Liver (tissue), 9 donors: Measurements from ENCODE around the gene C4orf36. TPM values are rescaled to one million over a fixed set of nuclear protein-coding genes. Genes with fewer than 3 reads are reported as not detected.

Source experiments
- DNase-seq: peaks from one replicate; pipeline ENCODE4 v3.0.0-alpha.2; 2017; ENCODE audit warnings: low spot score
- H3K27ac ChIP-seq, 2 donors: one replicate each; pipeline ENCODE4 v1.7.0; 2013; ENCODE audit warnings: inconsistent platforms in 2 of 2, low read length in 2 of 2, control low read depth in 1 of 2, low read depth in 1 of 2, mild to moderate bottlenecking in 1 of 2
- H3K27me3 ChIP-seq, 4 donors: one replicate each; pipeline versions ENCODE4 v1.6.1 to v1.7.0; 2013; ENCODE audit warnings: low read length in 3 of 4, inconsistent platforms in 1 of 4, mild to moderate bottlenecking in 1 of 4, moderate library complexity in 1 of 4; ENCODE audit not compliant: control insufficient read depth in 4 of 4, insufficient read depth in 4 of 4
- H3K36me3 ChIP-seq, 4 donors: one replicate each; pipeline versions ENCODE4 v1.6.1 to v1.7.0; 2013; ENCODE audit warnings: low read length in 3 of 4, mild to moderate bottlenecking in 3 of 4, low read depth in 1 of 4, moderate library complexity in 1 of 4; ENCODE audit not compliant: control insufficient read depth in 4 of 4, insufficient read depth in 3 of 4
- H3K4me1 ChIP-seq, 4 donors: one replicate each; pipeline versions ENCODE4 v1.6.1 to v1.7.0; 2013; ENCODE audit warnings: low read length in 3 of 4, mild to moderate bottlenecking in 3 of 4, moderate library complexity in 1 of 4; ENCODE audit not compliant: control insufficient read depth in 4 of 4, insufficient read depth in 4 of 4
- H3K4me3 ChIP-seq, 3 donors: one replicate each; pipeline versions ENCODE4 v1.6.1 to v1.7.0; 2013; ENCODE audit warnings: low read length in 3 of 3, control low read depth in 1 of 3, low read depth in 1 of 3, mild to moderate bottlenecking in 1 of 3
- H3K9ac ChIP-seq, 2 donors: one replicate each; pipeline ENCODE4 v1.7.0; 2013; ENCODE audit warnings: low read length in 2 of 2, mild to moderate bottlenecking in 2 of 2, moderate library complexity in 2 of 2, control low read depth in 1 of 2, low read depth in 1 of 2
- H3K9me3 ChIP-seq, 4 donors: one replicate each; pipeline versions ENCODE4 v1.6.1 to v1.7.0; 2013; ENCODE audit warnings: low read length in 3 of 4; ENCODE audit not compliant: control insufficient read depth in 4 of 4
- EGR1 ChIP-seq, 2 donors: IDR thresholded peaks; 2 replicates each; pipeline ENCODE4 v1.6.1; 2016 to 2018; ENCODE audit warnings: antibody characterized with exemption in 2 of 2, low read depth in 2 of 2
- FOXA1 ChIP-seq: IDR thresholded peaks from 2 replicates; pipeline ENCODE4 v1.6.1; 2016; ENCODE audit warnings: antibody characterized with exemption
- FOXA2 ChIP-seq: IDR thresholded peaks from 2 replicates; pipeline ENCODE4 v1.6.1; 2016; ENCODE audit warnings: antibody characterized with exemption
- GABPA ChIP-seq, 2 donors: IDR thresholded peaks in 1 of 2; conservative IDR thresholded peaks in 1 of 2; 2 replicates each; pipeline ENCODE4 v1.6.1; 2016; ENCODE audit warnings: antibody characterized with exemption in 2 of 2, mild to moderate bottlenecking in 1 of 2, moderate library complexity in 1 of 2
- HNF4A ChIP-seq, 2 donors: conservative IDR thresholded peaks; 2 replicates each; pipeline ENCODE4 v1.6.1; 2016; ENCODE audit warnings: antibody characterized with exemption in 2 of 2, mild to moderate bottlenecking in 2 of 2
- HNF4G ChIP-seq: IDR thresholded peaks from 2 replicates; pipeline ENCODE4 v1.6.1; 2016; ENCODE audit warnings: antibody characterized with exemption
- JUND ChIP-seq, 2 donors: IDR thresholded peaks; 2 replicates each; pipeline ENCODE4 v1.6.1; 2016; ENCODE audit warnings: antibody characterized with exemption in 2 of 2
- MAX ChIP-seq: IDR thresholded peaks from 2 replicates; pipeline ENCODE4 v1.6.1; 2016; ENCODE audit warnings: antibody characterized with exemption
- NR2F2 ChIP-seq: IDR thresholded peaks from 2 replicates; pipeline ENCODE4 v1.6.1; 2016; ENCODE audit warnings: antibody characterized with exemption
- RAD21 ChIP-seq, 2 donors: IDR thresholded peaks; 2 replicates each; pipeline ENCODE4 v1.6.1; 2016; ENCODE audit warnings: antibody characterized with exemption in 2 of 2, mild to moderate bottlenecking in 2 of 2
- RXRA ChIP-seq, 2 donors: IDR thresholded peaks; 2 replicates each; pipeline ENCODE4 v1.6.1; 2017 to 2018; ENCODE audit warnings: antibody characterized with exemption in 2 of 2, mild to moderate bottlenecking in 1 of 2
- SP1 ChIP-seq: IDR thresholded peaks from 2 replicates; pipeline ENCODE4 v1.6.1; 2018; ENCODE audit warnings: antibody characterized with exemption, mild to moderate bottlenecking
- YY1 ChIP-seq: IDR thresholded peaks from 2 replicates; pipeline ENCODE4 v1.6.1; 2016; ENCODE audit warnings: antibody characterized with exemption, mild to moderate bottlenecking
- ZBTB33 ChIP-seq: IDR thresholded peaks from 2 replicates; pipeline ENCODE4 v1.6.1; 2016; ENCODE audit warnings: antibody characterized with exemption
- WGBS: extraction: QIAGEN DNeasy Blood & Tissue Kit; methylation state at CpG from one replicate; pipeline ENCODE4 v1.1.7; 2013; 5-methylcytosine and 5-hydroxymethylcytosine counted together
- polyA plus RNA-seq, 2 donors: library from polyadenylated mRNA; stranded (reverse) in 1 of 2; unstranded in 1 of 2; fragments of 200-250 nt in 1 of 2; fragments of >200 nt in 1 of 2; fragmentation: Nextera tagmentation in 1 of 2; extraction: Ambion mirVana in 1 of 2; gene quantifications; one replicate each; pipeline versions ENCODE4 v1.2.1 to v1.2.3, GENCODE V29; 2013 to 2015
- total RNA-seq, 2 donors: library from RNA; depleted of rRNA; stranded (reverse); fragments of >200 nt; gene quantifications; one replicate each; pipeline ENCODE4 v1.2.3, GENCODE V29; 2014
- TF ChIP-seq, protein P1 (sequence below): fragments of 150-350 bp; IDR thresholded peaks from 2 replicates; pipeline ENCODE4 v1.5.1; 2017; ENCODE audit warnings: improper control_type of control experiment, low read depth, low read length; ENCODE audit not compliant: missing input control
- TF ChIP-seq, protein P2 (sequence below): IDR thresholded peaks from 2 replicates; pipeline ENCODE4 v1.6.1; 2016; ENCODE audit warnings: antibody characterized with exemption, mild to moderate bottlenecking
- TF ChIP-seq, protein P3 (sequence below): IDR thresholded peaks from 2 replicates; pipeline ENCODE4 v1.6.1; 2016; ENCODE audit warnings: antibody characterized with exemption
- donor health status: healthy.
- donor health status: healthy.
- donor health status: healthy.
- donor health status: healthy.
- donor health status: healthy.

The C4orf36 gene
- total and polyA plus RNA-seq, 4 donors, result 0.09 TPM; not detected in 3

DNA sequence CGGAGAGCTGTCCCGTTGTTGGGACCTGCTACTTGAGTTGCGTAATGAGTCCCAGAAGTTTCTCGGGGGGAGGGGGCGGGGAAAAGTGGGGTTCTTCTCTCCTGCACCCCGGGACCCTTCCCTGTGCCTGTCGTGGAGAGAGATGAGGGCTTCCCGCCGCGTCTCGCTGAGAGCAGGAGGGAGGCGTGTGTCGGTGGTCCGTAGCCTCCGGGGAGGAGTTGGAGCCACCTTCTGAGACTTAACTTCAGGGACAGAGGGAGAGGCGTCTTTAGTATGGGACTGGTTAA is 43.3 kb upstream of the C4orf36 start:
- H3K4me1 ChIP-seq, result peaks cover 9 to 39% (median 26%) of the 10 kb centered on the region in 4 donors
- no peaks in the 10 kb centered on the region for H3K9me3 ChIP-seq
- no peaks in the 10 kb centered on the region for H3K27me3 ChIP-seq
- peak overlapping the region; percentile 54 to 84 (median 61) for H3K4me3 ChIP-seq
- peak overlapping the region; percentile 90 to 99 for H3K27ac ChIP-seq
- H3K9ac ChIP-seq, result peak overlapping the region; percentile 62 to 81
- peak; percentile 53 for DNase-seq
- no peaks in the 10 kb centered on the region for H3K36me3 ChIP-seq
- no peak for TF ChIP-seq HNF4A (conservative IDR thresholded peaks at IDR 0.05)
- WGBS, result 2% methylated on average over 16 of the region's 16 CpGs

DNA sequence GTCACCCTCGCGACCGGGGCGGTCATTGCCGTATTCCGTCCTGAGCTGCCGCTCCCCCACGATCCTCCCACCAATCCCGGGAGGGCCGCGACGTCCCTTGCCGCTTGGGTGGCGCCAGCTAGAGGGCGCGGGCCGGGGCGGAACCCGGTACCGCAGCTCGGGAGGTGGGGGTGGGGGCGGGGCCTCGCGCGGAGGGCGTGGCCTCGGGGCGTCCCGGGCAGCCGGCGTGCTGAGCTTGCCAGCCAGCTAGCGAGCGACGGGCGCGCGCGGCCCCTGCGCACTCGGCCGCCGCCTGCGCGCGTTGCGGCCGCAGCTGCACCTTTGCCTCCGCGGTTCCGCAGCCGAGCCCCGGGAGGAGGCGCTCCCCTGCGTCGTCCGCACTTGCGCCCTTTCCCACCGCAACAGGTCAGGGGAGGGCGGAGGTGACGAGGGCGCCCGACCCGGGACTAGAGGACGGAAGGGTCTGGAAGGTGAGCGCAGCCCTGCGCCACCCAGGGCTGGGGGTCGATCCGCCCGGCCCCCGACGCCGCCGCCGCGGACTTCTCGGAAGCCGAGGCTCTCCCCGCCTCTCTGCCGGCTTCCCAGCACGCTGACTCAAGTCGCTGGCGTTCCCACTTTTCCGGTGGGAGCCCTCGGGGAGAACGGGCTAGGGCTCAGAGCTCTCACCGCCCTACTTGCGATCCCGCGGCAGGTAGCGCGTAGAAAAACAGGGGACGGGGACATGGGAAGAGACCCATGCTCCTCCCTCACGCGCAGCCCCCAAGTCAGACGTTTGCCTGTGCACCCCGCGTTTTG is 42.7 kb upstream of the C4orf36 start, which contains the start of gene AFF1:
TSS of gene AFF1 (plus strand) at position 241 of the 795 bp plus-strand sequence. CDS start 13,523 bp downstream, outside the sequence.
- Histone ChIP-seq H3K27ac (peak within 1 kb of the TSS; percentile 90 to 99), H3K27me3 (no peaks in the 10 kb centered on the region), H3K4me3 (peak within 1 kb of the TSS; percentile 54 to 84 (median 67)), H3K9ac (peak within 1 kb of the TSS; percentile 83 to 91), H3K9me3 (no peaks in the 10 kb centered on the region), H3K36me3 (no peaks in the 10 kb centered on the region), H3K4me1 (peaks cover 9 to 36% (median 22%) of the 10 kb centered on the region in 4 donors)
- WGBS, result under 1% methylated on average over 97 of the region's 97 CpGs
- TF ChIP-seq MAX (no peak), SP1 (peak; percentile 70), RAD21 (IDR thresholded peaks at IDR 0.05) (peak; percentile 42 to 65), JUND (IDR thresholded peaks at IDR 0.05) (peak in 1 of 2 donors; percentile 9), NR2F2 (no peak), HNF4A (conservative IDR thresholded peaks at IDR 0.05) (peak; percentile 31 to 41), YY1 (peak; percentile 73), HNF4G (no peak), RXRA (IDR thresholded peaks at IDR 0.05) (peak in 1 of 2 donors; percentile 68), ZBTB33 (no peak), FOXA2 (no peak), FOXA1 (no peak), EGR1 (IDR thresholded peaks at IDR 0.05; ENCODE audit: low read depth in 2 of 2) (no peak), GABPA (IDR thresholded peaks at IDR 0.05 in 1 of 2, conservative IDR thresholded peaks at IDR 0.05 in 1 of 2) (peak in 1 of 2 donors; percentile 7)
- TF ChIP-seq, protein P1, sequence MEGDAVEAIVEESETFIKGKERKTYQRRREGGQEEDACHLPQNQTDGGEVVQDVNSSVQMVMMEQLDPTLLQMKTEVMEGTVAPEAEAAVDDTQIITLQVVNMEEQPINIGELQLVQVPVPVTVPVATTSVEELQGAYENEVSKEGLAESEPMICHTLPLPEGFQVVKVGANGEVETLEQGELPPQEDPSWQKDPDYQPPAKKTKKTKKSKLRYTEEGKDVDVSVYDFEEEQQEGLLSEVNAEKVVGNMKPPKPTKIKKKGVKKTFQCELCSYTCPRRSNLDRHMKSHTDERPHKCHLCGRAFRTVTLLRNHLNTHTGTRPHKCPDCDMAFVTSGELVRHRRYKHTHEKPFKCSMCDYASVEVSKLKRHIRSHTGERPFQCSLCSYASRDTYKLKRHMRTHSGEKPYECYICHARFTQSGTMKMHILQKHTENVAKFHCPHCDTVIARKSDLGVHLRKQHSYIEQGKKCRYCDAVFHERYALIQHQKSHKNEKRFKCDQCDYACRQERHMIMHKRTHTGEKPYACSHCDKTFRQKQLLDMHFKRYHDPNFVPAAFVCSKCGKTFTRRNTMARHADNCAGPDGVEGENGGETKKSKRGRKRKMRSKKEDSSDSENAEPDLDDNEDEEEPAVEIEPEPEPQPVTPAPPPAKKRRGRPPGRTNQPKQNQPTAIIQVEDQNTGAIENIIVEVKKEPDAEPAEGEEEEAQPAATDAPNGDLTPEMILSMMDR, result peak; percentile 35
- TF ChIP-seq, protein P2, sequence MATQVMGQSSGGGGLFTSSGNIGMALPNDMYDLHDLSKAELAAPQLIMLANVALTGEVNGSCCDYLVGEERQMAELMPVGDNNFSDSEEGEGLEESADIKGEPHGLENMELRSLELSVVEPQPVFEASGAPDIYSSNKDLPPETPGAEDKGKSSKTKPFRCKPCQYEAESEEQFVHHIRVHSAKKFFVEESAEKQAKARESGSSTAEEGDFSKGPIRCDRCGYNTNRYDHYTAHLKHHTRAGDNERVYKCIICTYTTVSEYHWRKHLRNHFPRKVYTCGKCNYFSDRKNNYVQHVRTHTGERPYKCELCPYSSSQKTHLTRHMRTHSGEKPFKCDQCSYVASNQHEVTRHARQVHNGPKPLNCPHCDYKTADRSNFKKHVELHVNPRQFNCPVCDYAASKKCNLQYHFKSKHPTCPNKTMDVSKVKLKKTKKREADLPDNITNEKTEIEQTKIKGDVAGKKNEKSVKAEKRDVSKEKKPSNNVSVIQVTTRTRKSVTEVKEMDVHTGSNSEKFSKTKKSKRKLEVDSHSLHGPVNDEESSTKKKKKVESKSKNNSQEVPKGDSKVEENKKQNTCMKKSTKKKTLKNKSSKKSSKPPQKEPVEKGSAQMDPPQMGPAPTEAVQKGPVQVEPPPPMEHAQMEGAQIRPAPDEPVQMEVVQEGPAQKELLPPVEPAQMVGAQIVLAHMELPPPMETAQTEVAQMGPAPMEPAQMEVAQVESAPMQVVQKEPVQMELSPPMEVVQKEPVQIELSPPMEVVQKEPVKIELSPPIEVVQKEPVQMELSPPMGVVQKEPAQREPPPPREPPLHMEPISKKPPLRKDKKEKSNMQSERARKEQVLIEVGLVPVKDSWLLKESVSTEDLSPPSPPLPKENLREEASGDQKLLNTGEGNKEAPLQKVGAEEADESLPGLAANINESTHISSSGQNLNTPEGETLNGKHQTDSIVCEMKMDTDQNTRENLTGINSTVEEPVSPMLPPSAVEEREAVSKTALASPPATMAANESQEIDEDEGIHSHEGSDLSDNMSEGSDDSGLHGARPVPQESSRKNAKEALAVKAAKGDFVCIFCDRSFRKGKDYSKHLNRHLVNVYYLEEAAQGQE, result no peak
- TF ChIP-seq, protein P3, sequence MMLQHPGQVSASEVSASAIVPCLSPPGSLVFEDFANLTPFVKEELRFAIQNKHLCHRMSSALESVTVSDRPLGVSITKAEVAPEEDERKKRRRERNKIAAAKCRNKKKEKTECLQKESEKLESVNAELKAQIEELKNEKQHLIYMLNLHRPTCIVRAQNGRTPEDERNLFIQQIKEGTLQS, result no peak
- DNase-seq, result peak; percentile 99
